ENCODE results near the gene DCUN1D4. TPM values are rescaled to one million over a fixed set of nuclear protein-coding genes. Genes with fewer than 3 reads are reported as not detected.

DCUN1D4 gene
- total and polyA plus RNA-seq, 4 donors = 19.7 to 87.8 (median 47.3) TPM

DNA sequence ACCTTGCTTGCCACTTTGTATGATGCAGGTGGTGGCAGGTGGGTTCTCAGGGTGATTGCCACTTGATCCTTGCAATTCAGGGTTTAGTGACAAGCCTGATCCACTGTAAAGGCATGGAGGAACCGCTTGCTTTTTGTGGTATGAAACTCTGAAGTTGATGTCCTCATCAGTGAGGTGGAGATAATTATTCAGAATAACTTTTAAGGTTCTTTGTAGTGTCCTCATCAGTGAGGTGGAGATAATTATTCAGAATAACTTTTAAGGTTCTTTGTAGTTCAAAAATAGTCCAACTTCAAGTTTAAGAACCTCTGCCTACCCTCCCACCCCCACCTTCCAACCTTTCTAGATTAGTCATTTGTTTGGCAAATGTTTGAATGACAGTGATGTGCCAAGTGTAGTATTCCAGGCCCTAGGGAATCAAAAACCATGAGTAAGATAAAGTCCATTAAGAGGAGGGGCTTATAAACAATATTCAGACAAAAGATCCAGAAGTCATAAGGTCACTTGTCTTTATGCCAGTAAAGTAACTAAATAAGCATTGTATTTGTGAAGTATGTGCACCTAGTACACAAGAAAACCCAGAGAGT, 51.2 kb downstream of the DCUN1D4 start:
- no peak for DNase-seq
- intact Hi-C loops (cut with DNase I) = no loop called here
- peak overlapping the region in 1 of 2 donors; percentile 6 for H3K27ac ChIP-seq (ENCODE audit: low read depth in 1 of 2, low read length in 2 of 2)
- peaks cover 0 to 5% of the 10 kb centered on the region in 2 donors for H3K36me3 ChIP-seq (ENCODE audit: control insufficient read depth in 1 of 2, insufficient read depth in 2 of 2, low read length in 1 of 2)
- WGBS, 2 donors = 87 to 94% methylated on average over 1 of the region's 1 CpG
- H3K4me3 ChIP-seq (ENCODE audit: low read length in 2 of 2) = no peak overlapping the region
- no peaks in the 10 kb centered on the region for H3K27me3 ChIP-seq (ENCODE audit: control insufficient read depth in 1 of 2, insufficient read depth in 2 of 2, low read length in 1 of 2)
- no peaks in the 10 kb centered on the region for H3K9me3 ChIP-seq (ENCODE audit: control insufficient read depth, low read length)
- ATAC-seq (ENCODE audit: low FRiP score) = no peak
- peaks cover 0 to 3% of the 10 kb centered on the region in 2 donors for H3K4me1 ChIP-seq (ENCODE audit: control insufficient read depth in 1 of 2, insufficient read depth in 2 of 2, low read length in 2 of 2)

DNA sequence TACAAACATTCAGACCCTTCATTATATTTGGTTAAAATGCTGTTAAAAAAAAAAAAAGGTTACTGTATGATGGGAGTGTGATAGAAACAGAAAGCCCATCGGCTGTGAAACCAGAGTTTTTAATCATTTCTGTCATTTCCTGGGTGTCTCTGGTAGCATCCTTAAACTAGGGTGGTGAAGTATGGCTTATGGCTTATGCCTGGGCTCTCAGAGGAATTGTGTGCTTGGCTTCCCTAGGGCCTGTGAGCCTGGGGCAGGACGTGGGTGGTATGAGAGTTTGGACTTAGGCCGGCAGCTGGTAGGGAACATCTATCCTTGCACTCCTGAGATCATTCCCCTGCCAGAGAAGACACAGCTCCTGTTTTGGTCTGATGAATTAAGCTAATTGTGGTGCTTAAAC, 52.2 kb downstream of the DCUN1D4 start:
- H3K9me3 ChIP-seq (ENCODE audit: control insufficient read depth, low read length) = no peaks in the 10 kb centered on the region
- H3K36me3 ChIP-seq (ENCODE audit: control insufficient read depth in 1 of 2, insufficient read depth in 2 of 2, low read length in 1 of 2) = peaks cover 0 to 4% of the 10 kb centered on the region in 2 donors
- H3K4me1 ChIP-seq (ENCODE audit: control insufficient read depth in 1 of 2, insufficient read depth in 2 of 2, low read length in 2 of 2) = peaks cover 3% of the 10 kb centered on the region in 2 donors
- no peaks in the 10 kb centered on the region for H3K27me3 ChIP-seq (ENCODE audit: control insufficient read depth in 1 of 2, insufficient read depth in 2 of 2, low read length in 1 of 2)
- intact Hi-C loops (cut with DNase I) = loop anchor here (5.0 kb wide), 3 partner anchors 53 to 127 kb away; partner anchors contain the start of genes DCUN1D4 (in 1 of the 2) and LRRC66 (in 1 of the 2)
- DNase-seq (no peak), ATAC-seq (ENCODE audit: low FRiP score) (peak; percentile 42)
- no peak overlapping the region for H3K4me3 ChIP-seq (ENCODE audit: low read length in 2 of 2)
- WGBS, 2 donors = 42 to 58% methylated on average over 3 of the region's 3 CpGs
- no peak overlapping the region for H3K27ac ChIP-seq (ENCODE audit: low read depth in 1 of 2, low read length in 2 of 2)

DNA sequence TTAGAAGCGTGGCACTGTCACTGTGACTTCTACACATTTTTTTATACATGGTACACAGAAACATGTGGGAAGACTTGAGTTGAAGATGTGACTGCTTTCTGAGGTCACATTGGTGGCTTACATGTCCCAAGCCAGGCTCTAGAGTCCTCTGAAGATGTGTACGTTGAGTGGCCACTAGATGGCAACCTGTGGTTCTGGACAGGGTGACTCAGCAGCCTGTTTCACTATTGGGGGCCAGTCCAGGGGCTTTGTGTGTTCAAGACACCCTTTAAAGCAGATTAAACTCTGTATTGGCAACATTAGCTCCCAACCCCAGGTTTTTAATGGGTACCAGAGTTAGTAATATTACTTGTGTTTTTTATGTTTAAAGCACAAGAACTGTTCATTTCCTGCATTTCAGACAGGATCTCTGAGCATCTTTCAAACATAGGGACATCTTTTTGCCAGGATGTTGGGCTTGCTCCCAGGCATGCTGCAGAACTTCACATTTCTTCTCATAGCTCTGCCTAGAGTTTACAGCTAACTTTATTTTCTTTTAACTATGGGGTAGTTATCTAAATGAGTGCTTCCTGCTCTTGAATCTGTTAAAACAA, 53.0 kb downstream of the DCUN1D4 start:
- Histone ChIP-seq H3K27ac (ENCODE audit: low read depth in 1 of 2, low read length in 2 of 2) (no peak overlapping the region), H3K27me3 (ENCODE audit: control insufficient read depth in 1 of 2, insufficient read depth in 2 of 2, low read length in 1 of 2) (no peaks in the 10 kb centered on the region), H3K36me3 (ENCODE audit: control insufficient read depth in 1 of 2, insufficient read depth in 2 of 2, low read length in 1 of 2) (peaks cover 0 to 3% of the 10 kb centered on the region in 2 donors), H3K4me3 (ENCODE audit: low read length in 2 of 2) (no peak overlapping the region), H3K4me1 (ENCODE audit: control insufficient read depth in 1 of 2, insufficient read depth in 2 of 2, low read length in 2 of 2) (peaks cover 3 to 4% of the 10 kb centered on the region in 2 donors), H3K9me3 (ENCODE audit: control insufficient read depth, low read length) (no peaks in the 10 kb centered on the region)
- WGBS, 2 donors = 24 to 26% methylated on average over 2 of the region's 2 CpGs
- DNase-seq = peak in 1 of 2 donors; percentile 67
- intact Hi-C loops (cut with DNase I) = loop anchor here (5.0 kb wide), 3 partner anchors 54 to 126 kb away; partner anchors contain the start of genes DCUN1D4 (in 1 of the 2) and LRRC66 (in 1 of the 2)
- peak; percentile 91 for ATAC-seq (ENCODE audit: low FRiP score)

DNA sequence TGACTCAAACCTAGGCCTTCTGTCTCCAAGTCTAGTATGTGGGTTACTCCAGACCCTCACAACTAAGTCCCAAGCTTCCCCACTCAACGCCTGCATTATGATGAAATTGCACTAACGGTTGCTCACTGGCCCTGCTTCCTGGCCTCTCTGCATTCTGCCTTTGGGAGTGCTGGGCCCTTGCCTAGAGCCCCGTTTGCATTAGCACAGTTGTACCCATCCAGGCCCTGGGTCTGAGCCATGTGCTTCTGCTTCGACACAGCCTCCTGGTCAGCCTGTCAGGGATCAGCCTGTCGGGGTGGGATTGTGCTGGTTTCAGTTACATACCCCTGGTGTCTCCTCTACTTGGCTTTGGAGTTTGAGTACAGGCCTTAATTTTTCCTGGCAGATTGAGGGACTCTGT, 58.4 kb downstream of the DCUN1D4 start:
- no peaks in the 10 kb centered on the region for H3K9me3 ChIP-seq (ENCODE audit: control insufficient read depth, low read length)
- peaks cover 2 to 3% of the 10 kb centered on the region in 2 donors for H3K4me1 ChIP-seq (ENCODE audit: control insufficient read depth in 1 of 2, insufficient read depth in 2 of 2, low read length in 2 of 2)
- no peak overlapping the region for H3K4me3 ChIP-seq (ENCODE audit: low read length in 2 of 2)
- no peak overlapping the region for H3K27ac ChIP-seq (ENCODE audit: low read depth in 1 of 2, low read length in 2 of 2)
- H3K27me3 ChIP-seq (ENCODE audit: control insufficient read depth in 1 of 2, insufficient read depth in 2 of 2, low read length in 1 of 2) = no peaks in the 10 kb centered on the region
- ATAC-seq (ENCODE audit: low FRiP score) (no peak), DNase-seq (no peak)
- peaks cover 0 to 3% of the 10 kb centered on the region in 2 donors for H3K36me3 ChIP-seq (ENCODE audit: control insufficient read depth in 1 of 2, insufficient read depth in 2 of 2, low read length in 1 of 2)
- 40 to 53% methylated on average over 5 of the region's 5 CpGs for WGBS, 2 donors
- intact Hi-C loops (cut with DNase I) = no loop called here

- Histone ChIP-seq H3K4me1 (ENCODE audit: control insufficient read depth in 1 of 2, insufficient read depth in 2 of 2, low read length in 2 of 2) (no peaks in the 10 kb centered on the region), H3K27me3 (ENCODE audit: control insufficient read depth in 1 of 2, insufficient read depth in 2 of 2, low read length in 1 of 2) (no peaks in the 10 kb centered on the region), H3K4me3 (ENCODE audit: low read length in 2 of 2) (no peak overlapping the region), H3K36me3 (ENCODE audit: control insufficient read depth in 1 of 2, insufficient read depth in 2 of 2, low read length in 1 of 2) (peaks cover 0 to 6% of the 10 kb centered on the region in 2 donors), H3K9me3 (ENCODE audit: control insufficient read depth, low read length) (no peaks in the 10 kb centered on the region), H3K27ac (ENCODE audit: low read depth in 1 of 2, low read length in 2 of 2) (no peak overlapping the region)
- DNase-seq (no peak), ATAC-seq (ENCODE audit: low FRiP score) (no peak)
- whole genome bisulfite sequencing, 2 donors = 75 to 80% methylated on average over 7 of the region's 7 CpGs
- intact Hi-C loops (cut with DNase I) = no loop called here
Observed at GRCh38 chr4:51906167-51906958, 63.4 kb downstream of the DCUN1D4 start.

DNA sequence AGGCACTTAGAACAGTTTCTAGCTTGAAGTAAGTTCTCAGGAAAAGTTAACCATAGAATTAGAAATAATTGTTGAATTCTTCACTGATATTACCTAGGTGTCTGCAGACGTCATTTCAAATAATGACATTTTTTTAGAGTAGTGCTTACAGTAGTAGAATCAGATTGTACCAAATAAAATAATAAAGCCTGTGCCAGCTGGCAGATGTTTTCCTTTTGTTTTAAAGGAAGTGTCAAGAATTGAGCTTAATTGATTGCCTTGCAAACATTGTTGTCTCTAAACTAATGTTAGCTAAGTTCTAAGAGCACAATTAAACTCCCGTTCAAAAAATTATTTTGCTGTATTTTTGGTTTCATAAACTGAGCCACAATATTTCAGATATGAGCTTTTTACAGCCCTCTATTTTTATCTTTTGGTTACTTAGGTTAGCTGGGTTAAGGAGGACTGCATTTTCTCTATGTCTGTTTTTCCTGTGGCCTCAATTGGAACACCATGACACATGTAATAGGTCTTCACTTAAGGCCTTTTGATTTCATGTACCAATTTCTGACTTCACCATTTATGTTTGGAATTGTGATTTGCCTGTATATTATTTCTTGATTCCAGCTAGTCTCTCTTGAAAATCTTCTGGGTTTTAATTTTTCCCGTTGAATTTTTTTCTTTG, 64.2 kb downstream of the DCUN1D4 start:
- no peak overlapping the region for H3K4me3 ChIP-seq (ENCODE audit: low read length in 2 of 2)
- H3K36me3 ChIP-seq (ENCODE audit: control insufficient read depth in 1 of 2, insufficient read depth in 2 of 2, low read length in 1 of 2) = peaks cover 0 to 6% of the 10 kb centered on the region in 2 donors
- no peaks in the 10 kb centered on the region for H3K9me3 ChIP-seq (ENCODE audit: control insufficient read depth, low read length)
- H3K27me3 ChIP-seq (ENCODE audit: control insufficient read depth in 1 of 2, insufficient read depth in 2 of 2, low read length in 1 of 2) = no peaks in the 10 kb centered on the region
- WGBS, 2 donors = 35 to 36% methylated on average over 3 of the region's 3 CpGs
- no peak overlapping the region for H3K27ac ChIP-seq (ENCODE audit: low read depth in 1 of 2, low read length in 2 of 2)
- no peaks in the 10 kb centered on the region for H3K4me1 ChIP-seq (ENCODE audit: control insufficient read depth in 1 of 2, insufficient read depth in 2 of 2, low read length in 2 of 2)
- intact Hi-C loops (cut with DNase I) = no loop called here
- DNase-seq (no peak), ATAC-seq (ENCODE audit: low FRiP score) (no peak)

DNA sequence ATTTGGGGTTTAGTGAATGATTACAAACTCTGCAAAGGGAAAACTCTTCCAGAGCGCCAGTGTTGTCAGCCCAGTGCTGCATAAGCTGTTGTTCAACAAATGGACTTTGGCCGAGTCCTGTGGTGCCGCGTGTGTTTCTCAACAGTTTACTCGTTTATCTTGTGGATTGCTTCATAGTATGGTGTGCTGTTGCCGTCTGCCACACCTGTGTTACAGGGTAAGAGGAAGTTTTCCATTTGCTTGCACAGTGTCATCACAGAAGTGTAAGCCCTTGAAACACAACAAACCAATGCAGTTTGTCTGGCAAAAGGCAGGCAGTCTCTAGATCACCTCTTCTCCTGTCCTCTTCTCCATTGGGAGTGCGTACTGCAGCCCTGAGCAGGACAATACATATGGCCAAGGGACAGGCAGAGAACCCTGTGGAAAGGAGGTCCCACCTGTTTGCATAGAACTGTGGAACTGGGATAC, 66.3 kb downstream of the DCUN1D4 start:
- DNase-seq (no peak), ATAC-seq (ENCODE audit: low FRiP score) (no peak)
- Histone ChIP-seq H3K36me3 (ENCODE audit: control insufficient read depth in 1 of 2, insufficient read depth in 2 of 2, low read length in 1 of 2) (peaks cover 3 to 8% of the 10 kb centered on the region in 2 donors), H3K27ac (ENCODE audit: low read depth in 1 of 2, low read length in 2 of 2) (no peak overlapping the region), H3K4me1 (ENCODE audit: control insufficient read depth in 1 of 2, insufficient read depth in 2 of 2, low read length in 2 of 2) (no peaks in the 10 kb centered on the region), H3K27me3 (ENCODE audit: control insufficient read depth in 1 of 2, insufficient read depth in 2 of 2, low read length in 1 of 2) (no peaks in the 10 kb centered on the region), H3K4me3 (ENCODE audit: low read length in 2 of 2) (no peak overlapping the region), H3K9me3 (ENCODE audit: control insufficient read depth, low read length) (peaks cover 1% of the 10 kb centered on the region)
- WGBS, 2 donors = 93 to 96% methylated on average over 7 of the region's 7 CpGs
- intact Hi-C loops (cut with DNase I) = no loop called here

- DNase-seq (no peak), ATAC-seq (ENCODE audit: low FRiP score) (no peak)
- H3K36me3 ChIP-seq (ENCODE audit: control insufficient read depth in 1 of 2, insufficient read depth in 2 of 2, low read length in 1 of 2) = peaks cover 2 to 7% of the 10 kb centered on the region in 2 donors
- no peaks in the 10 kb centered on the region for H3K27me3 ChIP-seq (ENCODE audit: control insufficient read depth in 1 of 2, insufficient read depth in 2 of 2, low read length in 1 of 2)
- H3K9me3 ChIP-seq (ENCODE audit: control insufficient read depth, low read length) = peaks cover 1% of the 10 kb centered on the region
- no peak overlapping the region for H3K4me3 ChIP-seq (ENCODE audit: low read length in 2 of 2)
- intact Hi-C loops (cut with DNase I) = no loop called here
- no peaks in the 10 kb centered on the region for H3K4me1 ChIP-seq (ENCODE audit: control insufficient read depth in 1 of 2, insufficient read depth in 2 of 2, low read length in 2 of 2)
- no peak overlapping the region for H3K27ac ChIP-seq (ENCODE audit: low read depth in 1 of 2, low read length in 2 of 2)
- WGBS, 2 donors = 84 to 85% methylated on average over 6 of the region's 6 CpGs
Observed at GRCh38 chr4:51918251-51918650, 75.3 kb downstream of the DCUN1D4 start.
